8988T (cell line): ENCODE data around the gene CCZ1B.
"Not testable (repeated sequence)": the region's sequence is repeated elsewhere in the genome, so short reads cannot be mapped to it uniquely, and the experiment has no call there.

Experiments used
- DNase-seq: peaks from one replicate; pipeline ENCODE4 v3.0.0; 2011

The CCZ1B gene

GRCh38 chr7:6830026-6830425 lies 4.0 kb upstream of the CCZ1B start:
- DNase-seq = not testable (repeated sequence)

GRCh38 chr7:6829616-6830015 lies 3.5 kb upstream of the CCZ1B start:
- not testable (repeated sequence) for DNase-seq

GRCh38 chr7:6827180-6827579 lies 1.1 kb upstream of the CCZ1B start:
- DNase-seq = not testable (repeated sequence)

- not testable (repeated sequence) for DNase-seq
Observed at GRCh38 chr7:6825236-6826125, 594 bp downstream of the CCZ1B start.

- not testable (repeated sequence) for DNase-seq
Observed at GRCh38 chr7:6821622-6822021, 4.5 kb downstream of the CCZ1B start.

GRCh38 chr7:6815470-6815869 lies 10.6 kb downstream of the CCZ1B start:
- not testable (repeated sequence) for DNase-seq

GRCh38 chr7:6813011-6813410 lies 13.1 kb downstream of the CCZ1B start:
- not testable (repeated sequence) for DNase-seq

GRCh38 chr7:6807959-6808358 lies 18.1 kb downstream of the CCZ1B start:
- not testable (repeated sequence) for DNase-seq

GRCh38 chr7:6807393-6807918 lies 18.6 kb downstream of the CCZ1B start:
- DNase-seq = not testable (repeated sequence)

GRCh38 chr7:6800331-6800730 lies 25.7 kb downstream of the CCZ1B start:
- not testable (repeated sequence) for DNase-seq

GRCh38 chr7:6799887-6800286 lies 26.2 kb downstream of the CCZ1B start:
- not testable (repeated sequence) for DNase-seq

- DNase-seq = not testable (repeated sequence)
Observed at GRCh38 chr7:6798047-6798446, 28.0 kb downstream of the CCZ1B start.

- not testable (repeated sequence) for DNase-seq
Observed at GRCh38 chr7:6797218-6797617, 28.9 kb downstream of the CCZ1B start.

- DNase-seq = not testable (repeated sequence)
Observed at GRCh38 chr7:6794276-6794675, 31.8 kb downstream of the CCZ1B start.

GRCh38 chr7:6792113-6792872 lies 33.8 kb downstream of the CCZ1B start:
- DNase-seq = not testable (repeated sequence)

- DNase-seq = not testable (repeated sequence)
Observed at GRCh38 chr7:6789353-6789752, 36.7 kb downstream of the CCZ1B start.

- DNase-seq = not testable (repeated sequence)
Observed at GRCh38 chr7:6781581-6781980, 44.5 kb downstream of the CCZ1B start.

- DNase-seq = not testable (repeated sequence)
Observed at GRCh38 chr7:6761186-6761585, 64.9 kb downstream of the CCZ1B start.

GRCh38 chr7:6753964-6754363 lies 72.1 kb downstream of the CCZ1B start, which contains the start of gene RSPH10B2:
Gene RSPH10B2 (plus strand): TSS chr7:6754103. CDS start chr7:6757678, 3,575 bp downstream.
- DNase-seq = not testable (repeated sequence)

GRCh38 chr7:6750173-6750572 lies 75.9 kb downstream of the CCZ1B start:
- not testable (repeated sequence) for DNase-seq

- not testable (repeated sequence) for DNase-seq
Observed at GRCh38 chr7:6749335-6749734, 76.7 kb downstream of the CCZ1B start.
